Loucy (cell line): ENCODE results near the gene BPIFB4.

Experiments used
- CTCF ChIP-seq: fragments of 200-600 bp; sonication (generic); conservative IDR thresholded peaks from 2 replicates; pipeline ENCODE4 v1.5.1; 2014; ENCODE audit warnings: mild to moderate bottlenecking, antibody characterized with exemption, low read length
- EZH2phosphoT487 ChIP-seq: fragments of 200-600 bp; IDR thresholded peaks from 2 replicates; pipeline ENCODE4 v1.6.1; 2018; ENCODE audit warnings: antibody characterized with exemption, mild to moderate bottlenecking, moderate library complexity, borderline replicate concordance

GRCh38 chr20:33067806-33068205 is 11.6 kb upstream of the BPIFB4 start:
- TF ChIP-seq CTCF (no peak), EZH2phosphoT487 (no peak)
